Measurements from ENCODE around the gene DHODH. TPM values are rescaled to one million over a fixed set of nuclear protein-coding genes. Genes with fewer than 3 reads are reported as not detected.

Gene DHODH
- total and polyA plus RNA-seq, 2 of the 8 experiments (the other 6 are each of a cell fraction or from before 2014, with no cell fraction given) = 9.1 to 19.4 TPM

- H3K23ac ChIP-seq (ENCODE audit: insufficient read length) = no peak overlapping the region
- H3K79me2 ChIP-seq (ENCODE audit: control insufficient read depth in 1 of 2, insufficient read depth in 2 of 2, low read length in 2 of 2) = no peaks in the 10 kb centered on the region
- DNase-seq (ENCODE audit: low read depth in 1 of 2, low spot score in 2 of 2) (no peak), FAIRE-seq (no peak)
- no peaks in the 10 kb centered on the region for H3K36me3 ChIP-seq (ENCODE audit: control insufficient read depth in 2 of 4, insufficient read depth in 4 of 4, low read length in 3 of 4)
- no peak for TF ChIP-seq RAD21 (IDR thresholded peaks at IDR 0.05 in 1 of 2, conservative IDR thresholded peaks at IDR 0.05 in 1 of 2; ENCODE audit: low read depth in 2 of 2, low read length in 2 of 2)
- POLR2A ChIA-PET (ENCODE audit: partially characterized antibody) = no interaction called here
- no peak overlapping the region for H2AFZ ChIP-seq (ENCODE audit: low read length)
- H3K9me3 ChIP-seq (ENCODE audit: insufficient read depth in 2 of 2, low read depth in 1 of 2, low read length in 1 of 2) = no peaks in the 10 kb centered on the region
- H3K56ac ChIP-seq (replicated peaks; ENCODE audit: insufficient read length, low read depth, low read length) = no peak overlapping the region
- H3K4me1 ChIP-seq (replicated peaks in 1 of 4; ENCODE audit: control insufficient read depth in 3 of 4, insufficient read depth in 4 of 4, low read length in 3 of 4) = no peaks in the 10 kb centered on the region
- no peak overlapping the region for H2AK5ac ChIP-seq (ENCODE audit: low read depth, low read length)
- H2BK20ac ChIP-seq (ENCODE audit: low read length) = no peak overlapping the region
- no peak overlapping the region for H2BK15ac ChIP-seq (ENCODE audit: low read length)
- no peak overlapping the region for H3K27ac ChIP-seq (ENCODE audit: low read depth, low read length)
- H2BK120ac ChIP-seq (replicated peaks; ENCODE audit: low read depth, low read length) = no peak overlapping the region
- no peak overlapping the region for H4K91ac ChIP-seq (replicated peaks; ENCODE audit: insufficient read length, low read length)
- no peak overlapping the region for H3K4me2 ChIP-seq (ENCODE audit: insufficient read depth in 1 of 2, low read depth in 2 of 2, low read length in 2 of 2)
- H3K23me2 ChIP-seq (ENCODE audit: low read depth, low read length) = no peaks in the 10 kb centered on the region
- CTCF ChIA-PET (ENCODE audit: partially characterized antibody) = no interaction called here
- no peak overlapping the region for H3K14ac ChIP-seq (ENCODE audit: insufficient read length)
- H3K79me1 ChIP-seq (ENCODE audit: low read depth, low read length) = no peaks in the 10 kb centered on the region
- H4K5ac ChIP-seq (ENCODE audit: insufficient read length, low read depth, low read length) = no peak overlapping the region
- no peak overlapping the region for H2BK5ac ChIP-seq (ENCODE audit: low read depth, low read length)
- H3K4ac ChIP-seq (replicated peaks; ENCODE audit: insufficient read length, low read depth, low read length) = no peak overlapping the region
- no peak overlapping the region for H3K4me3 ChIP-seq (ENCODE audit: extremely low read depth in 1 of 4, insufficient read depth in 2 of 4, low read depth in 3 of 4, low read length in 4 of 4)
- no peak overlapping the region for H3K18ac ChIP-seq (ENCODE audit: extremely low read depth, low read length)
- H4K8ac ChIP-seq (ENCODE audit: extremely low read depth, insufficient read depth, low read length) = no peak overlapping the region
- WGBS, 2 experiments (ENCODE audit: extremely low coverage in 1 of 2, insufficient coverage in 1 of 2, insufficient read length in 1 of 2, insufficient replicate concordance in 2 of 2, low coverage in 1 of 2, low lambda C conversion rate in 2 of 2, missing lambda C conversion rate in 1 of 2) = 86% methylated on average over 2 of the region's 2 CpGs; no CpG with 5 or more reads in 1 of the 2 experiments
- no peaks in the 10 kb centered on the region for H3K27me3 ChIP-seq (replicated peaks in 1 of 4; ENCODE audit: control insufficient read depth in 3 of 4, extremely low read depth in 1 of 4, insufficient read depth in 3 of 4, low read length in 3 of 4)
- H4K20me1 ChIP-seq (replicated peaks in 1 of 2; ENCODE audit: control insufficient read depth in 1 of 2, insufficient read depth in 2 of 2, low read length in 2 of 2) = no peaks in the 10 kb centered on the region
- no peak overlapping the region; a peak in 1 of 7 replicates for H3K9ac ChIP-seq (replicated peaks in 1 of 4; ENCODE audit: extremely low read depth in 1 of 4, low read depth in 3 of 4, low read length in 3 of 4)
- H2BK12ac ChIP-seq (ENCODE audit: low read depth, low read length) = no peak overlapping the region
Observed at GRCh38 chr16:72042157-72042660, 33.7 kb downstream of the DHODH start.
